ENCODE results near the gene IFNL3. TPM values are rescaled to one million over a fixed set of nuclear protein-coding genes. Genes with fewer than 3 reads are reported as not detected.
"Not testable (repeated sequence)": the region's sequence is repeated elsewhere in the genome, so short reads cannot be mapped to it uniquely, and the experiment has no call there.

The IFNL3 gene
- total RNA-seq, 1 donor from 2014 or later, result not detected

GRCh38 chr19:39276740-39277139 is 31.9 kb upstream of the IFNL3 start:
- no peak overlapping the region for H3K4me3 Mint-ChIP-seq (ENCODE audit: unreplicated experiment)
- H3K36me3 Mint-ChIP-seq (ENCODE audit: low read depth, unreplicated experiment), result no peaks in the 10 kb centered on the region
- H3K4me1 Mint-ChIP-seq (ENCODE audit: unreplicated experiment), result no peaks in the 10 kb centered on the region
- H3K27ac Mint-ChIP-seq (ENCODE audit: unreplicated experiment), result no peak overlapping the region
- peaks cover 3% of the 10 kb centered on the region for H3K27me3 Mint-ChIP-seq (ENCODE audit: unreplicated experiment)
- no peak for TF ChIP-seq CTCF (IDR thresholded peaks at IDR 0.05; ENCODE audit: unreplicated experiment)
- no peaks in the 10 kb centered on the region for H3K9me3 Mint-ChIP-seq (ENCODE audit: unreplicated experiment)
- no peak for DNase-seq (ENCODE audit: low spot score)

- Mint-ChIP-seq H3K9me3 (ENCODE audit: unreplicated experiment) (no peaks in the 10 kb centered on the region), H3K27ac (ENCODE audit: unreplicated experiment) (no peak overlapping the region), H3K27me3 (ENCODE audit: unreplicated experiment) (peaks cover 3% of the 10 kb centered on the region), H3K4me3 (ENCODE audit: unreplicated experiment) (no peak overlapping the region), H3K36me3 (ENCODE audit: low read depth, unreplicated experiment) (peaks cover 5% of the 10 kb centered on the region), H3K4me1 (ENCODE audit: unreplicated experiment) (no peaks in the 10 kb centered on the region)
- no peak for DNase-seq (ENCODE audit: low spot score)
- no peak for TF ChIP-seq CTCF (IDR thresholded peaks at IDR 0.05; ENCODE audit: unreplicated experiment)
Observed at GRCh38 chr19:39275578-39275977, 30.8 kb upstream of the IFNL3 start.

- not testable (repeated sequence) for H3K27me3 Mint-ChIP-seq (ENCODE audit: unreplicated experiment); H3K9me3 Mint-ChIP-seq (ENCODE audit: unreplicated experiment); H3K36me3 Mint-ChIP-seq (ENCODE audit: low read depth, unreplicated experiment); DNase-seq (ENCODE audit: low spot score); H3K4me3 Mint-ChIP-seq (ENCODE audit: unreplicated experiment); H3K4me1 Mint-ChIP-seq (ENCODE audit: unreplicated experiment); H3K27ac Mint-ChIP-seq (ENCODE audit: unreplicated experiment)
Observed at GRCh38 chr19:39273859-39274258, 29.1 kb upstream of the IFNL3 start.

- Mint-ChIP-seq H3K27me3 (ENCODE audit: unreplicated experiment) (peaks cover 6% of the 10 kb centered on the region), H3K27ac (ENCODE audit: unreplicated experiment) (peak overlapping the region; percentile 81), H3K9me3 (ENCODE audit: unreplicated experiment) (no peaks in the 10 kb centered on the region), H3K4me1 (ENCODE audit: unreplicated experiment) (no peaks in the 10 kb centered on the region), H3K4me3 (ENCODE audit: unreplicated experiment) (peak overlapping the region; percentile 35), H3K36me3 (ENCODE audit: low read depth, unreplicated experiment) (peaks cover 5% of the 10 kb centered on the region)
- no peak for TF ChIP-seq CTCF (IDR thresholded peaks at IDR 0.05; ENCODE audit: unreplicated experiment)
- DNase-seq (ENCODE audit: low spot score), result no peak
Observed at GRCh38 chr19:39270036-39270871, 25.4 kb upstream of the IFNL3 start.

GRCh38 chr19:39269369-39269768 is 24.6 kb upstream of the IFNL3 start:
- DNase-seq (ENCODE audit: low spot score); H3K9me3 Mint-ChIP-seq (ENCODE audit: unreplicated experiment); H3K4me3 Mint-ChIP-seq (ENCODE audit: unreplicated experiment); H3K27me3 Mint-ChIP-seq (ENCODE audit: unreplicated experiment); H3K36me3 Mint-ChIP-seq (ENCODE audit: low read depth, unreplicated experiment); H3K4me1 Mint-ChIP-seq (ENCODE audit: unreplicated experiment); H3K27ac Mint-ChIP-seq (ENCODE audit: unreplicated experiment): not testable (repeated sequence)

GRCh38 chr19:39268531-39269223 is 23.9 kb upstream of the IFNL3 start:
- not testable (repeated sequence) for H3K36me3 Mint-ChIP-seq (ENCODE audit: low read depth, unreplicated experiment); H3K4me1 Mint-ChIP-seq (ENCODE audit: unreplicated experiment); H3K4me3 Mint-ChIP-seq (ENCODE audit: unreplicated experiment); H3K9me3 Mint-ChIP-seq (ENCODE audit: unreplicated experiment); H3K27ac Mint-ChIP-seq (ENCODE audit: unreplicated experiment); DNase-seq (ENCODE audit: low spot score)
- H3K27me3 Mint-ChIP-seq (ENCODE audit: unreplicated experiment), result peaks cover 11% of the 10 kb centered on the region

- H3K4me1 Mint-ChIP-seq (ENCODE audit: unreplicated experiment); H3K4me3 Mint-ChIP-seq (ENCODE audit: unreplicated experiment); H3K27ac Mint-ChIP-seq (ENCODE audit: unreplicated experiment); H3K36me3 Mint-ChIP-seq (ENCODE audit: low read depth, unreplicated experiment); DNase-seq (ENCODE audit: low spot score); H3K9me3 Mint-ChIP-seq (ENCODE audit: unreplicated experiment): not testable (repeated sequence)
- H3K27me3 Mint-ChIP-seq (ENCODE audit: unreplicated experiment), result peaks cover 17% of the 10 kb centered on the region
Observed at GRCh38 chr19:39268085-39268484, 23.3 kb upstream of the IFNL3 start, which contains the start of gene IFNL2. Gene IFNL2 (plus strand): TSS chr19:39268396. CDS start chr19:39268569, 173 bp downstream.
